ENCODE data around the gene MARK3.

The MARK3 gene

GRCh38 chr14:103444837-103445524 lies 59.8 kb downstream of the MARK3 start:
- TF ChIP-seq POLR2AphosphoS5 (IDR thresholded peaks at IDR 0.05; ENCODE audit: low read depth) (no peak), GABPA (IDR thresholded peaks at IDR 0.05; ENCODE audit: low read depth) (no peak), REST (IDR thresholded peaks at IDR 0.05; ENCODE audit: insufficient replicate concordance, low read depth) (no peak)
- Histone ChIP-seq H3K27me3 (ENCODE audit: insufficient read depth, poor library complexity, severe bottlenecking) (no peaks in the 10 kb centered on the region), H3K27ac (replicated peaks) (no peak overlapping the region), H3K4me3 (replicated peaks; ENCODE audit: insufficient read depth, low read length) (no peak overlapping the region)
- DNase-seq (ENCODE audit: low read depth in 1 of 2, low spot score in 1 of 2), result no peak

GRCh38 chr14:103445806-103446205 lies 60.6 kb downstream of the MARK3 start:
- no peaks in the 10 kb centered on the region for H3K27me3 ChIP-seq (ENCODE audit: insufficient read depth, poor library complexity, severe bottlenecking)
- no peak for TF ChIP-seq POLR2AphosphoS5 (IDR thresholded peaks at IDR 0.05; ENCODE audit: low read depth)
- no peak for TF ChIP-seq GABPA (IDR thresholded peaks at IDR 0.05; ENCODE audit: low read depth)
- TF ChIP-seq REST (IDR thresholded peaks at IDR 0.05; ENCODE audit: insufficient replicate concordance, low read depth), result no peak
- no peak for TF ChIP-seq CTCF (IDR thresholded peaks at IDR 0.05; ENCODE audit: insufficient read depth, low read length)
- no peak for TF ChIP-seq SPI1 (IDR thresholded peaks at IDR 0.05; ENCODE audit: borderline replicate concordance, low read depth)
- H3K27ac ChIP-seq (replicated peaks), result no peak overlapping the region
- DNase-seq (ENCODE audit: low read depth in 1 of 2, low spot score in 1 of 2), result no peak
- H3K4me3 ChIP-seq (replicated peaks; ENCODE audit: insufficient read depth, low read length), result no peak overlapping the region

- no peak for TF ChIP-seq POLR2AphosphoS5 (IDR thresholded peaks at IDR 0.05; ENCODE audit: low read depth)
- no peak for TF ChIP-seq REST (IDR thresholded peaks at IDR 0.05; ENCODE audit: insufficient replicate concordance, low read depth)
- TF ChIP-seq GABPA (IDR thresholded peaks at IDR 0.05; ENCODE audit: low read depth), result no peak
- no peak for TF ChIP-seq CTCF (IDR thresholded peaks at IDR 0.05; ENCODE audit: insufficient read depth, low read length)
- TF ChIP-seq SPI1 (IDR thresholded peaks at IDR 0.05; ENCODE audit: borderline replicate concordance, low read depth), result no peak
- no peaks in the 10 kb centered on the region for H3K27me3 ChIP-seq (ENCODE audit: insufficient read depth, poor library complexity, severe bottlenecking)
- no peak overlapping the region for H3K27ac ChIP-seq (replicated peaks)
- no peak overlapping the region for H3K4me3 ChIP-seq (replicated peaks; ENCODE audit: insufficient read depth, low read length)
- no peak for DNase-seq (ENCODE audit: low read depth in 1 of 2, low spot score in 1 of 2)
Observed at GRCh38 chr14:103448097-103448496, 62.9 kb downstream of the MARK3 start.

Data from HL-60 (cell line).